ENCODE results near the gene ATF7.
A peak's percentile ranks its signal among the peaks of the same experiment; 100 is the strongest.
"Not testable (repeated sequence)": the region's sequence is repeated elsewhere in the genome, so short reads cannot be mapped to it uniquely, and the experiment has no call there.

Gene ATF7

GRCh38 chr12:53558631-53559030 lies 67.6 kb downstream of the ATF7 start:
- no peak for TF ChIP-seq GATA1 (IDR thresholded peaks at IDR 0.05; ENCODE audit: low read depth, low read length)
- no peak for TF ChIP-seq POLR2A (IDR thresholded peaks at IDR 0.05; ENCODE audit: low read length)
- DNase-seq, result no peak

GRCh38 chr12:53552361-53553327 lies 73.5 kb downstream of the ATF7 start:
- no peak for DNase-seq
- TF ChIP-seq GATA1 (IDR thresholded peaks at IDR 0.05; ENCODE audit: low read depth, low read length), result no peak
- no peak for TF ChIP-seq POLR2A (IDR thresholded peaks at IDR 0.05; ENCODE audit: low read length)

- DNase-seq, result no peak
- TF ChIP-seq POLR2A (IDR thresholded peaks at IDR 0.05; ENCODE audit: low read length) (no peak), GATA1 (IDR thresholded peaks at IDR 0.05; ENCODE audit: low read depth, low read length) (no peak)
Measured at GRCh38 chr12:53551889-53552291, 74.3 kb downstream of the ATF7 start.

GRCh38 chr12:53550595-53550994 lies 75.6 kb downstream of the ATF7 start:
- no peak for DNase-seq
- TF ChIP-seq GATA1 (IDR thresholded peaks at IDR 0.05; ENCODE audit: low read depth, low read length) (no peak), POLR2A (IDR thresholded peaks at IDR 0.05; ENCODE audit: low read length) (no peak)

- DNase-seq, result not testable (repeated sequence)
Measured at GRCh38 chr12:53550131-53550530, 76.1 kb downstream of the ATF7 start.

GRCh38 chr12:53548354-53548753 lies 77.8 kb downstream of the ATF7 start:
- DNase-seq, result not testable (repeated sequence)

- TF ChIP-seq GATA1 (IDR thresholded peaks at IDR 0.05; ENCODE audit: low read depth, low read length), result no peak
- TF ChIP-seq POLR2A (IDR thresholded peaks at IDR 0.05; ENCODE audit: low read length), result no peak
- DNase-seq, result peak; percentile 59 to 62
Measured at GRCh38 chr12:53543539-53543938, 82.6 kb downstream of the ATF7 start.

- no peak for TF ChIP-seq GATA1 (IDR thresholded peaks at IDR 0.05; ENCODE audit: low read depth, low read length)
- no peak for TF ChIP-seq POLR2A (IDR thresholded peaks at IDR 0.05; ENCODE audit: low read length)
- no peak for DNase-seq
Measured at GRCh38 chr12:53539526-53539925, 86.7 kb downstream of the ATF7 start.

- no peak for TF ChIP-seq POLR2A (IDR thresholded peaks at IDR 0.05; ENCODE audit: low read length)
- DNase-seq, result no peak
Measured at GRCh38 chr12:53538209-53538689, 87.9 kb downstream of the ATF7 start.

- TF ChIP-seq POLR2A (IDR thresholded peaks at IDR 0.05; ENCODE audit: low read length) (no peak), GATA1 (IDR thresholded peaks at IDR 0.05; ENCODE audit: low read depth, low read length) (no peak)
- no peak for DNase-seq
Measured at GRCh38 chr12:53536962-53537361, 89.2 kb downstream of the ATF7 start.

GRCh38 chr12:53533471-53533870 lies 92.7 kb downstream of the ATF7 start:
- TF ChIP-seq POLR2A (IDR thresholded peaks at IDR 0.05; ENCODE audit: low read length), result no peak
- no peak for TF ChIP-seq GATA1 (IDR thresholded peaks at IDR 0.05; ENCODE audit: low read depth, low read length)
- no peak for DNase-seq

GRCh38 chr12:53532524-53533445 lies 93.4 kb downstream of the ATF7 start:
- DNase-seq, result no peak

GRCh38 chr12:53532021-53532420 lies 94.2 kb downstream of the ATF7 start:
- DNase-seq, result no peak
- TF ChIP-seq GATA1 (IDR thresholded peaks at IDR 0.05; ENCODE audit: low read depth, low read length) (no peak), POLR2A (IDR thresholded peaks at IDR 0.05; ENCODE audit: low read length) (no peak)

More at GRCh38 chr12:53532524-53533445, 93.4 kb downstream of the ATF7 start:
- no peak for TF ChIP-seq GATA1 (IDR thresholded peaks at IDR 0.05; ENCODE audit: low read depth, low read length)
- no peak for TF ChIP-seq POLR2A (IDR thresholded peaks at IDR 0.05; ENCODE audit: low read length)

- no peak for TF ChIP-seq POLR2A (IDR thresholded peaks at IDR 0.05; ENCODE audit: low read length)
- no peak for TF ChIP-seq GATA1 (IDR thresholded peaks at IDR 0.05; ENCODE audit: low read depth, low read length)
Measured at GRCh38 chr12:53530920-53531319, 95.3 kb downstream of the ATF7 start.

More at GRCh38 chr12:53530920-53531319, 95.3 kb downstream of the ATF7 start:
- DNase-seq, result no peak

All from erythroblast (primary cell).